IPS-NIHi11 (cell line): ENCODE measurements around the gene FBXO21.

Experiments used
- DNase-seq: peaks from one replicate; pipeline ENCODE4 v3.0.0; 2012; ENCODE audit warnings: mixed read lengths, low spot score

The FBXO21 gene

DNA sequence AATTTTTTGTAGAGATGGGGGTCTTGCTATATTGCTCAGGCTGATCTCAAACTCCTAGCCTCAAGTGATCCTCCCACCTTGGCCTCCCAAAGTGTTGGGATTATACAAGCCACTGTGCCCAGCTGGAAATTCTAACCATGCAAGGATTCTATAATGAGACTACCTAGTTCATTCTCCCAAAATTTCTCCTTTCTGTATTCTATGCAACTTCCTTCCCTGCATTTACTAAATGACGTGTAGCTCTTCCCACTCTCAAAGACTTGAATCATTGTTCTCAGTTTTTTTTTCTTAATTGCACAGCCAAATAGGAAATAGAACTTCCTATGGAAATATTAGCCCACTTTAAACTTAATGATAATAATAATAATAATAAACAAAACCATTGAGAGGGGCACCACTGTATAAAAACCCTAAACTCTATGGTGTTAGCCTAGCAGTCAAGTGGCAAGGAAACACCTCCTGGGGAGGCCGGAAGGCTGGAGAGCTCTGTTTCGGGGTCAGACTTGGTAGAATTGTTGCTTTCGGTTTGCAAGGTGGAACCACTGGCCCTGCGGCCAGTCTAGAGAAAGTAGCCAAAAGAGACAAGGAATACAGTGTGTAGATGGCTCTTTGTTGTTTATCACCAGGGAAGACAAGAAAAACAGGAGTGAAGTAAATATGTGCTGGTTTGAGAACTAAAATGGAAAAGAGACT, 51.1 kb downstream of the FBXO21 start:
- no peak for DNase-seq

DNA sequence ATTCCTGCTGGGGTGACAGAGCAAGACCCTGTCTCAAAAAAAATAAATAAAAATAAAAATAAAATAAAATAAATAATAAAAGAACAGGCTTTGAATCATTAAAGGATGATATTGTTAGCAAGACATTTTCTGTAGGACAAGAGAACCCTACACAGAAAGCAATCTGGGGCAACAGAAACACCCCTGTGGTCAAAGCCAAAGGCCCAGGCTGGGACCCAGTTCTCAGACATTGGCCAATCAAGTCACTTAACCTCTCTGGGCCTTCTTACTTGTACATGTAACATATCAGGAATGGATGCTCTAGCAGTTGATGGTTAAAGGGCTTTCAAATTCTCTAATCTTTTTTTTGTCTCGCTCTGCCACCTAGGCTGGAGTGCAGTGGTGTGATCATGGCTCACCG, 55.5 kb downstream of the FBXO21 start:
- DNase-seq, result no peak

GRCh38 chr12:117134059-117134458, 56.2 kb downstream of the FBXO21 start:
- DNase-seq, result no peak

DNA sequence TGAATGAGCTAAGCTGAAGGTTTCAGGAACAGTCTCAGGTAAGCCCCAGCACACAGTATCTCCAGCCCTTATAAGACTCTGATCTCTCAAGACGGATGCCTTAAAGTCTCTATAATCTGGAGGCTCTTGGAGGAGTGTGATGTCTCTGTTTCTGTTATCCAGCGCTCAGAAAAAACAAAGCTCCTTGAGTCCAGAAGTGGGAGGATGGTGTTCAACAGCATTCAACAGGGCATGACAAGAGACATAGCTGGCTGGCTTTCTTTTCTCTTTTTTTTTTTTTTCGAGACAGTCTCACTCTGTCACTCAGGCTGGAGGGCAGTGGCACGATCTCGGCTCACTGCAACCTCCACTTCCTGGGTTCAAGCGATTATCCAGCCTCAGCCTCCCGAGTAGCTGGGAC, 59.5 kb downstream of the FBXO21 start:
- no peak for DNase-seq

DNA sequence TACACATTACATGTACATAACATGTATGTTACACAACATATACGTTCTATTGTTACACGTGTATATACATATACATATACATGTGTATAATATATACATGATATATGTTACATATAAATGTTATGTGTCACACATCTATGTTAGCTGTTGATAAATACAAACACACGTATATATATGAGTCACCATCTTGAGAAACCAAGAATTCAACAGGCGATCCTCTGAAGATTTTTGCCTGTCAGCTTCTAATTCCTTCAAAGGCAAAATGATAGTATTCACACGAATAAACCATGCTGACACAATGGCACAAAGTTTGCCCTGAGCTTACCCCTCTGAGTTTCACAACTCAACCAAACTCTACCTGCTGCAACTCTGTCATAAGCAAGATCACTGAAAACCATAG, 60.9 kb downstream of the FBXO21 start:
- DNase-seq, result no peak

DNA sequence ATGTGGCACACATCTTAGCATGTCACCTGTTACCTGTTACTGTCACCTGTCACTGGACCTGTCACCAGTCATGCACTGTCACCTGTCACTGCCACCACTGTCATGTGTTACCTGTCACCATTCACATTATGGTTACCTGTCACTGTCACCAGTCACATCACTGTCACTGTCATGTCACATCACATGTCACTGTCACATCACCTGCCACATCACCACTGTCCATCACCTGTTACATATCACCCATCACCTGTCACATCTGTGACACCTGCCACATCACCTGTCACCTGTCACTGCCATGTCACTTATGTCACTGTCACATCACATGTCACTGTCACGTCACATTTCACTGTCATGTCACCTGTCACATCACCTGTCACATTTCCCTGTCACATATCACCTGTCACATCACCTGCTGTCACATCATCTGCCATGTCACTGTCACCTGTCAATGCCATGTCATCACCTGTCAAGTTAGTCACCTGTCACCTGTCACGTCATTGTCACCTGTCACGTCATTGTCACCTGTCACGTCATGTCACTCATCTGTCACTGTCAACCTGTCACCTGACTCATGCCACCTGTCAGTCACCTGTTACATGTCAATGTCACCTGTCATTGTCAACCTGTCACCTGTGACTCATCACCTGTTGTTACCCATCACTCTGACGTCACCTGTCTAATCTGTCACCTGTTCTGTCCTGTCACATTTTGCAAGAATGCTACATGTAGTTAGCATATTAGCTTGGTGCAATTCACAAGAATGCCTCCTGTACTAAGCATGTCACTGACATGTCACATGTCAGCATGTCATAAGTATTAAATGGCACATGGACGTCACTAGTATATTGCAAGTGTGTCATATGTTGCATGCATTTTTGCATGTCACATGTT, 62.1 kb downstream of the FBXO21 start:
- DNase-seq, result no peak

GRCh38 chr12:117126335-117126734, 63.9 kb downstream of the FBXO21 start:
- no peak for DNase-seq

DNA sequence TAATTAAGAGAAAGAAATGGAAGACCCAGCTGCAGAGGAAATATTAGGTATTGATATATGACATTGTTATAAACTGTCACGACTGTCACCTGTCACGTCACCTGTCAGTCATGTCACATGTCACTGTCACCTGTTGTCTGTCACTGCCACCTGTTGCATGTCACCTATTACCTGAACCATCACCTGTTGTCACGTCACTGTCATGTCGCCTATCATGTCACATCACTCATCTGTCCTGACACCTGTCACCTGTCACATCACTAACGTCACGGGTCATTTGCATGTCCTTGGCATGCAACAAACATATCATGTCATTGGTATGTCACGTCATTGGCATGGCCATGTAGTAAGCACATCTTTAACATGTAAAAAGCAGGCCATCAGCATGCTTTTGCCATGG, 64.5 kb downstream of the FBXO21 start:
- DNase-seq, result no peak

DNA sequence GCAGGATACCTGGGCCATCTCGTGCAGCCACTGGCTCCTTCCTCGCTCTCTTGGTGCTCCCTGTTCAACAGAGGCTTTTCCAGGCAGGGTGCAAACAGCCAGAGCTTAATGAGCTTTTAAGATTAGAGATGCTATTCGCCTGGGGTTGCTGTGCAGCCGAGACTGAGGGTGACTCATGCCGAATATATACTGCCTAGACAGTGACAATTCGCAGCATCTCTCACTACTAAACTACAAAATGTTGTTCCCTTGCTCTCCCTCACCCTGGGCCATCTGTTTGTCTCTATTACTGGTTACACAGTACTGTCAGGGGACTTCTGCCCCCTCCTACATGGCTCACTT, 65.0 kb downstream of the FBXO21 start:
- DNase-seq, result no peak

DNA sequence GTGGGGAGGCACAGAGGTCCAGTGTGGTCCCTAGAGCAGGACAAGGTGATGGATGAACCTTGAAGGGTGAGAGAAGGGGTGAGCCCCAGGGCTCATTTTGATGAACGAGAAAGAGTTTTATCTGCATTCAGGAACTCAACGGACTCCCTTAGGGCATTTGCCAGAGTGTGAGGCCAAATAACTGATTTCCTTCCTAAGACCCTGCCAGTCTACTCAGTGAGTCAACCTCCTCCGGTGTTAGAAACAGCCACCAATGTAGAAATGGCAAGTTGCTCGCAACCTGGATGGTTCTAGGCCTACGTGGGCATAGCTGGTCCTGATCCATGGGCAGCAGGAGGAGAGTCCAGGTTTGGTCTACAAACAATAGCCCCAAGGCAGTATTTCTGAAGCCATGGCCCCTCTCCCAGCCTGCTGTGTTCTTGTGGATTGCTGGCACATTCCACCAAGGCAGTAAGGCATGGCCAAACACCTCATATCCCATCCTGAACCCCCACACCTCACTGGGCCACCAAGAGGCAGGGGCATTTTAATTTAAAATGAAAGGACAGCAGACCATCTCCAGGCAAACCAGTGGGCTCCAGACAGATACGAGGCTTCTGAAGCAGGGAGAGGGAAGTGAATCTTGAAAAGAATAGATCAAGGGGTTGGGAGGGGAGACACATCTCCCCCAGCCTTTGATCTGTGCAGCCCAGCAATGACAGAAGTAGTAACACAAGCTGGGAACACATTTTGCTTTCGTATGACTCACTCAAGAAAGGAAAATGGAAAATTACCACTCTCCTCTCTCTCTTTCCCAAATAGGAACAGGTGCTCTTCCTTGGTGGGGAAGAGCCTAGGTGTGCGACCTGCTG, 65.6 kb downstream of the FBXO21 start:
- no peak for DNase-seq

- no peak for DNase-seq
Measured at GRCh38 chr12:117121441-117121840, 68.8 kb downstream of the FBXO21 start.

- DNase-seq, result no peak
Measured at GRCh38 chr12:117120787-117121186, 69.5 kb downstream of the FBXO21 start.

- DNase-seq, result peak; percentile 71
Measured at GRCh38 chr12:117119592-117120198, 70.6 kb downstream of the FBXO21 start.

DNA sequence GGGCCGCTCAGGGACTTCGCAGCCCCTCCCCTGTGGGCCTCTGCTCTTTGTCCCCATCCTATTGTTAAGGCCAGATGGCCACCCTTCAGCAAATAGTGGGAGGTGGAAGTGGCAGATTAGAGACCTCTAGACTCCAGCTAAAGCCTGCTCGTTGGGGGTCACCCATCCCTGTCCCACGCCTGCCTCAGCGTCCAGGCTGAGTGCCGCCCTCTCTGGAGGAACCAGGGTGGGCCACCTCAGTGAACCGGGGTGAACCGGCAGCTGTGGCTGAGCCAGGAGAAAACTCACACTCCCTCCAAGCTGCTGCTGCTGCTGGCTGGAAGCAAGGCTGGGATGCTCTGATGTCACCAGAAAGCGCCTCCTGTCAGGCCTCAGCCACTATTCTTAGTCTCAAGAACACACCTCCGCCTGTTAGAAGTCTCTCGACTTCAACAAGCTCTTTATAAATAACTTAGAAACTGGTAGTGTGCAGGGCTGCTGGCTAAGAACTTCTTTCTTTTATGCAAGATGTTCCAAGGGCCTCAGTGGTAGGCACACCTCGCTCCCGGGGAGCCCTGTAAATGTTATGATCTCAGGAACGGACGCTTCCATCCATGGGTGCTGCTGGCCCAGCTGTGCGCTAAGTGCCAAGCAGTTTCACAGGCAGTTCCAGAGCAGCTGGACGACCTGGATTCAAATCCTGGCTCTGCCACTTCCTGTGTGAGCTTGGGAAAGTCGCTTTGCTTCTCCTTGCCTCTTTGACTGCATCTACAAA, 71.3 kb downstream of the FBXO21 start:
- peak; percentile 48 for DNase-seq

- DNase-seq, result no peak
Measured at GRCh38 chr12:117114784-117115183, 75.5 kb downstream of the FBXO21 start.

DNA sequence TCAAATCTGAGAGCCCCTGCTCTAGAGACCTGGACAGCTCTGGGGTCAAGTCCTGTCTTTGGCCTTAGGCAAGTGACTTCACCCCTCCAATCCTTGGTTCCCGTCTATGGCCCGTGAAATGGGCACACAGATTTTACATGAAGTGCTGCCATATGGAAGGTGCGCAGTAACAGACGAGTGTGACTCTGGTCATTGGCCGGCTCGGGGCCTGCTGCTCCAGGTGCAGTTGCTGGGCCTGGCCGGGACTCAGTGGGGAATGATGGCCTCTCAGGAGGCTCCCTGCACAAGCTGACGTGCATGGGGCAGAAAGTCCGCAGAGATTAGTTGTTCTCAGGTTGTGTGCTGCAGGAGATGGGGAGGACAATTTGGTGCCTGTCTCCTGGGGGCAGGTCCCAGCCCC, 77.0 kb downstream of the FBXO21 start:
- DNase-seq, result no peak

- no peak for DNase-seq
Measured at GRCh38 chr12:117111821-117112595, 78.3 kb downstream of the FBXO21 start.

GRCh38 chr12:117111386-117111785, 78.9 kb downstream of the FBXO21 start:
- DNase-seq, result no peak

- no peak for DNase-seq
Measured at GRCh38 chr12:117109943-117110635, 80.2 kb downstream of the FBXO21 start.

DNA sequence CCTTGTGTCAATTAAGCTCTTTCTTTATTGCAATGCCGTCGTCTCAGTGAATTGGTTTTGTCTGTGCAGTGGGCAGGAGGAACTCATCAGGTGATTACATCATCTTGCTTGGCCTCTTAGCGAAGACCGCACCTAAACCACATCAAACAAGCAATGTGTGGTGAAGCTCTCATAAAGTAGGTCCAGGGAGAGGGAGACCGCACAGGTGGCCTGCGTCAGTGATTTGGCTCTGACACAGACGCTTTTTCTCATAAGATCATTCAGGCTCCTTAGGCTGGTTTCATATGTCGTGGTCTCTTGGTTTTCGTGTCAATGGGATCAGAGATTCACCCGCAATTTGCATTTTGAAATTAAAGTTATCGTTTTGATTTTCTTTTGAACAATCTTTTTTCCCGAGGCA, 84.4 kb downstream of the FBXO21 start:
- no peak for DNase-seq
